OCI-LY3 (cell line): ENCODE measurements around the gene C2CD4A.
A peak's percentile ranks its signal among the peaks of the same experiment; 100 is the strongest.

Experiments used
- H2AFZ ChIP-seq: fragments of 200-600, 300-600 bp; shearing (Covaris generic); 2 replicates; pipeline ENCODE4 v1.6.0; 2014; ENCODE audit warnings: antibody characterized with exemption, low read depth, low read length
- H3K27ac ChIP-seq: fragments of 200-600, 300-600 bp; sonication (generic); 2 replicates; pipeline ENCODE4 v1.5.1; 2014; ENCODE audit warnings: mild to moderate bottlenecking, low read length, moderate library complexity, mixed read lengths
- H3K27me3 ChIP-seq: fragments of 200-600, 300-600 bp; sonication (generic); 2 replicates; pipeline ENCODE4 v1.6.1; 2014; ENCODE audit warnings: low read depth, low read length, mixed read lengths
- H3K36me3 ChIP-seq: fragments of 200-600, 300-600 bp; sonication (generic); replicated peaks from 2 replicates; pipeline ENCODE3; 2014; ENCODE audit warnings: low read depth, low read length, mixed read lengths
- H3K4me1 ChIP-seq: fragments of 300-600, 200-600 bp; sonication (generic); 2 replicates; pipeline ENCODE4 v1.6.1; 2014; ENCODE audit warnings: low read length, mixed read lengths
- H3K4me2 ChIP-seq: fragments of 200-600, 300-600 bp; sonication (generic); 2 replicates; pipeline ENCODE4 v1.6.1; 2014; ENCODE audit warnings: low read length, mixed read lengths
- H3K4me3 ChIP-seq: fragments of 300-600, 200-600 bp; sonication (generic); 2 replicates; pipeline ENCODE4 v1.5.1; 2014; ENCODE audit warnings: antibody characterized with exemption, mild to moderate bottlenecking, low read length, moderate library complexity
- H3K79me2 ChIP-seq: fragments of 300-600, 200-600 bp; shearing (Covaris generic); 2 replicates; pipeline ENCODE4 v1.6.1; 2014; ENCODE audit warnings: mild to moderate bottlenecking, low read length, mixed read lengths
- H3K9ac ChIP-seq: fragments of 300-600, 200-600 bp; shearing (Covaris generic); 2 replicates; pipeline ENCODE4 v1.6.0; 2014; ENCODE audit warnings: mild to moderate bottlenecking, low read length, moderate library complexity
- H3K9me3 ChIP-seq: fragments of 200-600, 300-600 bp; shearing (Covaris generic); 2 replicates; pipeline ENCODE4 v1.6.1; 2014; ENCODE audit warnings: low read length, mixed read lengths; ENCODE audit not compliant: insufficient read depth
- H4K20me1 ChIP-seq: fragments of 200-600, 300-600 bp; sonication (generic); 2 replicates; pipeline ENCODE4 v1.6.1; 2016; ENCODE audit warnings: low read length, mixed read lengths; ENCODE audit not compliant: insufficient read depth
- CTCF ChIP-seq: fragments of 200-600, 300-600 bp; sonication (generic); IDR thresholded peaks from 2 replicates; pipeline ENCODE4 v1.5.1; 2014; ENCODE audit warnings: antibody characterized with exemption, low read length, low read depth
- EZH2phosphoT487 ChIP-seq: fragments of 200-600 bp; shearing (Covaris generic); IDR thresholded peaks from 2 replicates; pipeline ENCODE4 v1.6.1; 2018; ENCODE audit warnings: antibody characterized with exemption, mixed run types, low read depth

C2CD4A gene

DNA sequence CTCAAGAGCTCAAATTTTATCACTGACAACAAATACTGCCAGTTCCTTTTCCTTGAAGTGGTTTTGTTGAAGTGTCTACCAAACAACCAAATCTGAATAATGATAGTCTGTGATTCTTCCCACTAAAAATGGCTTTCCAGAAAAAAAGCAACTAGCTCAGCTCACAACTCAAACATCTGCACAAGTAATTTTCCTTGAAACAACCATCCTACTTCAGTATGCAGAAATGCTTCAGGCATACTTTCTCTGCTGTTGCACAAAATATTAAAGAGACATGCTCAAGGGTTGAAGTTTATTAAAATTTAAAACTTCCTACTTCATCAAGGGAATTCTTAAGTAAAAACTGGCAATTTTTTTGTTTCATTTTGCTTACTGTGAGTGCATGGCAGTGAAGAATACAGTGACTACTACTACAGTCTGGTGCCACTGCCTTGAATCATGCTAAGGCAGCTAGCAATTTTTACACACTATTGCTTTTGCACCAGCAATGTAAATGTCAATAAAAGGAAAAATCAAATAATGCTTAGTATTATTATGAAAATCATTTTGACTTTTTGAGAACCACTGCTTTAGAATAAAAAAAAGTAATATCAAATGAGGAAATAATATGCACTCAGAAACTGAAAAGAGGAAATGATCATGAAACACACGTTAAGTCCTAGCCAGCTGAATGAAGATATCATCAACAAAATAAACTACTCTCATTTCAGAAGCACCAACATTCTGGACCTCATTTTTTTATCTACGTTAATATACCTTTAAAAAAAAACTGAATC lies 40.1 kb upstream of the C2CD4A start:
- H3K4me2 ChIP-seq: peak overlapping the region; percentile 74
- no peak overlapping the region for H2AFZ ChIP-seq
- peaks cover 54% of the 10 kb centered on the region for H3K36me3 ChIP-seq

GRCh38 chr15:62027263-62027565 lies 39.6 kb upstream of the C2CD4A start:
- Histone ChIP-seq H3K9me3 (no peaks in the 10 kb centered on the region), H3K9ac (peak overlapping the region; percentile 49), H3K79me2 (peaks cover 5% of the 10 kb centered on the region; the same call in 1 of the 2 replicates), H3K27ac (peak overlapping the region; percentile 85), H3K27me3 (no peaks in the 10 kb centered on the region), H2AFZ (no peak overlapping the region), H3K4me1 (peaks cover 32% of the 10 kb centered on the region), H3K4me2 (peak overlapping the region; percentile 74), H3K4me3 (peak overlapping the region; percentile 61), H3K36me3 (peaks cover 49% of the 10 kb centered on the region), H4K20me1 (no peaks in the 10 kb centered on the region)
- TF ChIP-seq CTCF: no peak
- no peak for TF ChIP-seq EZH2phosphoT487

More for the DNA sequence above, 40.1 kb upstream of the C2CD4A start:
- Histone ChIP-seq H3K27me3 (no peaks in the 10 kb centered on the region), H3K79me2 (peaks cover 5% of the 10 kb centered on the region; the same call in 1 of the 2 replicates), H4K20me1 (no peaks in the 10 kb centered on the region), H3K27ac (peak overlapping the region; percentile 85), H3K9me3 (no peaks in the 10 kb centered on the region), H3K4me3 (peak overlapping the region; percentile 61), H3K9ac (peak overlapping the region; percentile 49; the same call in 1 of the 2 replicates), H3K4me1 (peaks cover 32% of the 10 kb centered on the region)
- TF ChIP-seq CTCF: no peak
- TF ChIP-seq EZH2phosphoT487: no peak

DNA sequence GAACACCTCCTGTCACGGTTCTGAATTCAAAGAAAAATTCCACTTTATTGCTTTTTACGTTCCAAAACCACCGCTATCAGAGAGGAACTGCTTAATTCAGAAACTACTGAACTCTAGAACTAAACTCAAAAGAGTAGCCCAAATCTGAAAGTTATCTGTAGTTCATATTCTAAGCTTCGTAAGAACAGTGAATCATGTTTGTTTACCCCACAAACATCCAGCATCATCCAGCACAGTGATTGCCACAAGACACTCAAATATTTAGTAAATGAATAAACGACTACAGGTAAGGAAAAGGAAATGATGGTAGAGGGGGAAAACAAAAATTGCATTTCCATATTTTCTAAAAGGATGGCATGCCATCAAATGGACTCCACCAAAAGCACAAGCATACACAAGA lies 38.9 kb upstream of the C2CD4A start:
- Histone ChIP-seq H3K79me2 (peaks cover 5% of the 10 kb centered on the region; the same call in 1 of the 2 replicates), H3K9me3 (no peaks in the 10 kb centered on the region), H3K4me1 (peaks cover 32% of the 10 kb centered on the region), H3K9ac (peak overlapping the region; percentile 49), H4K20me1 (no peaks in the 10 kb centered on the region), H3K4me3 (peak overlapping the region; percentile 34), H3K27ac (peak overlapping the region; percentile 85), H2AFZ (no peak overlapping the region), H3K4me2 (peak overlapping the region; percentile 74), H3K27me3 (no peaks in the 10 kb centered on the region), H3K36me3 (peaks cover 46% of the 10 kb centered on the region)
- TF ChIP-seq EZH2phosphoT487: no peak
- no peak for TF ChIP-seq CTCF

DNA sequence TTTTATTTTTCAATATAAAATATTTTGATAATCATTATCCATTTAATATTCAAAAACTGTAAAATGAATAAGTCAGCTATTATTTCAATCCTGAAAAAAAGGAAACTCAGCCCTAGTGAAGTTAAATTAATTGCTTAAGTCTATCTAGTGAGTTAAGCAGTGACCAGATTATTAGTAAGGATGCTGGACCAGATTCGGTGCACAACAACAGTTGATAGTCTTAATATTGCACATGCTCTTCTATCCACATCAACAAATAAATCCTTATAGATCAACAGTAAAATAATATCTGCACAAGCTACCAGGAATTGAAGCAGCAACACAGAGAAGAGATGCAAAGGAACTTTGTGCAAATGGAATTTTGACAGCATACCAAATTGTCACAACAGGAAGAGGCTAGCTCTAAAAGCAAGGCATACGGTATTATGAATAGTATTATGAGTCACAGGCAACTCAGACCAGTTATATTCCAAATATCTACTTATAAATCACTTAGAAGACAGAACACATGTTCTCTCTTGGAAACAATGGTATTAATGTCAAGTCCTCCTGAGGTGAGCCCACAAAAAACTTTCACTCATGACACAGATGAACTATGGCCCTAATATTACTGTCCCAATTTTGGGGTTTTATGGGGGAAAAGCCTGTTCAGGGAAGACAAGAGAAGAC lies 31.4 kb upstream of the C2CD4A start:
- no peak for TF ChIP-seq EZH2phosphoT487
- TF ChIP-seq CTCF: no peak
- peaks cover 6% of the 10 kb centered on the region; the same call in 1 of the 2 replicates for H3K4me1 ChIP-seq
- no peak overlapping the region for H3K4me2 ChIP-seq
- H2AFZ ChIP-seq: no peak overlapping the region
- 0 out of 2 replicates have a peak, but pooled peaks cover 3% of the 10 kb centered on the region for H4K20me1 ChIP-seq
- H3K36me3 ChIP-seq: peaks cover 23% of the 10 kb centered on the region
- H3K9me3 ChIP-seq: no peaks in the 10 kb centered on the region
- H3K27ac ChIP-seq: no peak overlapping the region
- peaks cover 2% of the 10 kb centered on the region; the same call in 1 of the 2 replicates for H3K79me2 ChIP-seq
- no peak overlapping the region for H3K4me3 ChIP-seq
- no peaks in the 10 kb centered on the region for H3K27me3 ChIP-seq
- no peak overlapping the region for H3K9ac ChIP-seq
